Hematopoietic multipotent progenitor cell treated with erythropoietin and hydrocortisone succinate and interleukin-3 and kit ligand, for 15 days (in vitro differentiated cells): ENCODE results near the gene ARHGAP45.

ENCODE experiments used
- DNase-seq: peaks from one replicate; pipeline ENCODE4 v3.0.0-alpha.2; 2015; ENCODE audit warnings: low spot score

ARHGAP45 gene

DNA sequence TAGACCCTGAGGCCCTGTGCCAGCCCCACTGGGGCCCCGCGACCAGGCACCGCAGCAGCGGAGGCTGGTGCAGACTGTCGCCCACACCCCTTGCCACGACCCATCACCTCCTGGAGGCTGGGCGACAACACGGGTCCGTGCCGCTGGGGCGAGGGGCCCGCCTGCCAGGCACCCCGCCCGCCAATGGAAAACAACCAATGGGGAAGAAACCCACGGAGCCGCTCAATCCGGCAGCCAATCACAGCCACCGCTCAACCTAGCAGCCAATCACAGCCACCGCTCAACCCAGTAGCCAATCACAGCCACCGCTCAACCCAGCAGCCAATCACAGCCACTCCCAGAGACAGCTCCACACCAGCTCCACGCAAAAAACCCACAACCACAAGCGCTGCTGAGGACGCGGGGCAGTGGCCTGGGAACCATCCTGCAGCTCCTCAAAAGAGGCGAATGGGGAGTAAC lies 66.5 kb downstream of the ARHGAP45 start:
- no peak for DNase-seq

- DNase-seq, result no peak
Observed at GRCh38 chr19:1134431-1134830, 67.5 kb downstream of the ARHGAP45 start.

DNA sequence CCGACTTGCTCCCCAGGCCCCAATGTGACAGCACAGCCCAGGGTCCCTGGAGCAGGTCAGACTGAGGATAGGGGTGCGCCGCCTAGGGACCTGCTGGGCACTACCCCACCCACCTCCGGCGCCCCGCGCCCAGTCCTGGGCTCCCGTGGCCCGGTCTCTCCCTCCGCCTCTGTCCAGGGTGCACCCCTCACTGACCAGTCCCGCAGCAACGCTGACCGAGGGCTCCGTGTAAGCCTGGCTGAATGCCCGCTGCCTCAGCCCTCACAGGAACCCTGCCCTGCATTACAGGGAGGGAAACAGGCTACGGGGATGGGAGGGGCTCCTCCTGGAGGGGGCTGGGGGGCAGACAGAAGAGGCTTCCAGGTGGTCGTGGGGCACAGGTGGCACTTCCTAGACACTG lies 68.5 kb downstream of the ARHGAP45 start:
- DNase-seq, result no peak

DNA sequence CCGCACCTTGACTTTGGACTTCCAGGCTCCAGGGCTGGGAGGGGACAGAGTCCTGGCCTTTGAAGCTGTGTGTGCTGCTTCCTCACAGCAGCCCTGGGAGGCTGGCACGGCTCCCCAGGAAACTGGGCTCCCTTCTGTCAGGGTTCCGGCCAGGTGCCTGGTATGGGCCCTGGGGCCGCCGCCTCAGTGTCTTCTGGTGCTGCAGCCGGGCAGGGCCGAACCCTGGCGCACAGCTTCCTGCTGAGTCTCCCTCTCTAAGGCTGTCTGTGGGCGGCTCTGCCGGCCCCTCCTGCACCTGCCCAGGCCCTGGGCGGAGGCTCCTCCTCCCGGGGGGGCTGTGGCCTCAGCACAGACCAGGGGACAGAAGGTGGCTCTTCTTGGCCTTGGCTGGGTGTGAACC lies 69.2 kb downstream of the ARHGAP45 start:
- no peak for DNase-seq
